Measurements from ENCODE around the gene CD300LF.

DNA sequence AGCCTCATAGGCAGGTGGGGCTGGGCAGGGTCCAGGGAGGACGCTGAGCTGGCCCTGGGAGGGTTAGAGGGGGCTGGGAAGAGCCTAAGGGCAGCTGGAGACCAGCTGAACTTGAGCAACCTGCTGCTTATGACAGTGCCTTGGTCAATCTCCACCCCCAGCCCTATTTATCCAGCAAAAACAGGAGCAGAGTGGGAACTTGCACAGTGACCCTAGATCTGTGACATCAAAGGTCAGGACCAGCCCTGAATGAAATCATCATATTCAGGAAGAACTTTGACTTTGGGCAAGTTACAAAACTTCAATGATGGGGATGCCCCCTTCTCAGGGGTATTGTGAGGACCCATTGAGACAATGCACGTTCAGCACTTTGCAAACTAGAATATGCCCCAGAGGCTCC lies 9.4 kb downstream of the CD300LF start:
- TF ChIP-seq BCL3 (IDR thresholded peaks at IDR 0.05; ENCODE audit: borderline replicate concordance, insufficient read depth, low read depth, low read length, poor library complexity, severe bottlenecking) (no peak), RCOR1 (conservative IDR thresholded peaks at IDR 0.05; ENCODE audit: low read depth, low read length) (no peak), MEF2A (IDR thresholded peaks at IDR 0.05; ENCODE audit: insufficient read depth, low read depth, low read length) (no peak), POLR2AphosphoS5 (IDR thresholded peaks at IDR 0.05; ENCODE audit: low read length) (no peak), CTCF (IDR thresholded peaks at IDR 0.05 in 2 of 3, conservative IDR thresholded peaks at IDR 0.05 in 1 of 3; ENCODE audit: control insufficient read depth in 2 of 3, extremely low read depth in 1 of 3, insufficient read depth in 1 of 3, low read depth in 3 of 3, low read length in 3 of 3) (no peak)
- TF ChIP-seq, protein P1, sequence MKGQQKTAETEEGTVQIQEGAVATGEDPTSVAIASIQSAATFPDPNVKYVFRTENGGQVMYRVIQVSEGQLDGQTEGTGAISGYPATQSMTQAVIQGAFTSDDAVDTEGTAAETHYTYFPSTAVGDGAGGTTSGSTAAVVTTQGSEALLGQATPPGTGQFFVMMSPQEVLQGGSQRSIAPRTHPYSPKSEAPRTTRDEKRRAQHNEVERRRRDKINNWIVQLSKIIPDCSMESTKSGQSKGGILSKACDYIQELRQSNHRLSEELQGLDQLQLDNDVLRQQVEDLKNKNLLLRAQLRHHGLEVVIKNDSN (IDR thresholded peaks at IDR 0.05; ENCODE audit: borderline replicate concordance, extremely low read length, insufficient read depth, low read depth, low read length): no peak
